CD1c-positive myeloid dendritic cell (primary cell): ENCODE measurements around the gene ACE.
"Not testable (repeated sequence)": the region's sequence is repeated elsewhere in the genome, so short reads cannot be mapped to it uniquely, and the experiment has no call there.

ENCODE experiments used
- DNase-seq: peaks from one replicate; pipeline ENCODE4 v3.0.0-alpha.2; 2016; ENCODE audit errors: extremely low spot score

Gene ACE

DNA sequence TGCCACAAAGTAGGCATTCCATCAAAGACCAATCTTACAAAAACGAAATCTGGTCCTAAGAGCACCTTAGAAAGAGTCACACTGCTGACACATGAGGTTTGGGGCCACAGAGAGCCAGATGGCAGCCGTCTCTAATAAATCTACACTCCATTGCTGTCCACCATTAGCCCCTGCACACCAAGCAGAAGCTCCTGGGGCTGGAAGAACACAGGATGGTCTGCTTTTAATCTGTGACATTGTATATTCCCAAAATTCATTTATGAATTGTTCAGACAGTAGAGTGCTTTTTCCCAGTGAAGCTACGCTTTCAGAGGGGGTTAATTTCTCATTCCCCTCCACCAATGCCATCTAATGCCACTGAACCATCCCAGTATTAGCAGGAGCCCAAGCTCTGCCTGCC is 32.4 kb upstream of the ACE start:
- DNase-seq = no peak

DNA sequence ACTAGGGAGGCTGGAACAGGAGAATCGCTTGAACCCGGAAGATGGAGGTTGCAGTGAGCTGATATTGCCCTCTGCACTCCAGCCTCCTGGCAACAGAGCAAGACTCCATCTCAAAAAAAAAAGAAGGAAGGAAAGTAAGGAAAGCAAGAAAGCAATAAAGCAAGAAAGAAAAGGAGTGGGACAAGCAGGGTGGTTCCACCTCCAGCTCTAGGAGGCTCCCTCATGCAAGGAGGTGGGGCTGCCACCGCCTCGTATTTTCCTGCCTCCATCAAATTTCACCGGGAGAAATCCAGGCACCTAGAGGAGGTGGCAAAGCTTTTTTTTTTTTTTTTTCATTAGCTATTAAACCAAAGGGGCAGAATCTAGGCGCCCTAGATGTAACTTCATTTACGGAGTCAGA is 31.8 kb upstream of the ACE start:
- DNase-seq = no peak

DNA sequence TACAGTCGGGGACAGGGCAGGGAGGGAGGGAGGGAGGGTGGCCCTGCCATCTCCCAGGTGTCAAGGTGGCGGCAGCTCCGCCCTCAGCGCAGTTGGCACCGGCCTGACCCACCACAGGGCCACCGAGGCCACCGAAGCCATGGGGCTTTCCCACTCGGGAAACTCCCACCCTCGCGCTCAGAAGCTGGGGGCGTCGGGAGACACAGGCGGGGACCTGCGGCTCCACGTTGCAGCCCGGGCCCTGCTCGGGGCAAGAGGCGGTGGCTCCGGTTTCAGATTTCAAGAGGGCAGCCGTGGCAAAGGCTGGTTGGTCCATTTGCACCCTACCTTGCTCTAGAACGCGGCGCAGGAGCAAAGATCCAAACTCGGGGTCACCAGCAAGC is 31.3 kb upstream of the ACE start:
- DNase-seq = peak; percentile 54

DNA sequence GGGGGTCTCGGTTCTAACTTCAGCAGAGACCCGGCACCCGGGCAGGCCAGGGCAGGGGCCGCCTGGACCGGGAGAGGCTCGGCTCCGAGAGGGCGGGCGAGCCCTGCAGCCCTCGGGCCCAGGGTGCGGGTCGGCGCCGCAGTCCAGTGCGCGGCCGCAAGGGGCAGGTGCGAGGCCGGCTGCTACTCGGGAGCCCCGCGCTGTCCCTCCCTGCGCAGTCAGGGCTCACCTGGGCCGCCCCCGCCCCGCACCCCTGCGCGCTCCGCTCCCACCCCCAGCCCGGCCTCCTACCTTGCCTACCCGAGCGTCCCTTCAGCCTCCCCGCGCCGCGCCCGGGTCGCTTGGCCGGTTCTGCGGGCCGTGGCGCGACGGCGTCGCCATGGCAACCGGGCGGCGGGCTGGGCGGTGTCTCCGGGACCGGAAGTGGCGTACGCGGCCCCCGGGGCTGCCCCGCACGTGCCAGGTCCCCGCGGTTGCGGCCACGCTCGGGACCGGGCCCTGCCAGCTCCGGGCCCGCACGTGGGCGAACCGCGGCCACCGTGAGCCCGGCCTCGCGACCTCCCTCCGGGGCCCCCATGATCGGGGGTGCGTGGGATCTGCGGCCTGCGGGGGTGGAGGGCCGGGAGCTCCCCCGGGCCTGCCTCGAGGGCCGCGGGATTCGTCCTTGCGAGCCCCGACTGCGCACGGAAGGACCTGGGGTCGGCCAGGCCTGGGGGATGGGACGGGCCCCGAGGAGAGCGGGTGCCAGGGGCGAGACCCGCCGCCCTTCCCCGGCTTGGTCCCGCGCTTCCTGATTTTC is 30.7 kb upstream of the ACE start, which contains the start of gene CYB561:
Gene CYB561 (minus strand): TSS at position 353 of the 799 bp plus-strand sequence. CDS start 8,759 bp downstream, outside the sequence.
- peak; percentile 84 for DNase-seq

DNA sequence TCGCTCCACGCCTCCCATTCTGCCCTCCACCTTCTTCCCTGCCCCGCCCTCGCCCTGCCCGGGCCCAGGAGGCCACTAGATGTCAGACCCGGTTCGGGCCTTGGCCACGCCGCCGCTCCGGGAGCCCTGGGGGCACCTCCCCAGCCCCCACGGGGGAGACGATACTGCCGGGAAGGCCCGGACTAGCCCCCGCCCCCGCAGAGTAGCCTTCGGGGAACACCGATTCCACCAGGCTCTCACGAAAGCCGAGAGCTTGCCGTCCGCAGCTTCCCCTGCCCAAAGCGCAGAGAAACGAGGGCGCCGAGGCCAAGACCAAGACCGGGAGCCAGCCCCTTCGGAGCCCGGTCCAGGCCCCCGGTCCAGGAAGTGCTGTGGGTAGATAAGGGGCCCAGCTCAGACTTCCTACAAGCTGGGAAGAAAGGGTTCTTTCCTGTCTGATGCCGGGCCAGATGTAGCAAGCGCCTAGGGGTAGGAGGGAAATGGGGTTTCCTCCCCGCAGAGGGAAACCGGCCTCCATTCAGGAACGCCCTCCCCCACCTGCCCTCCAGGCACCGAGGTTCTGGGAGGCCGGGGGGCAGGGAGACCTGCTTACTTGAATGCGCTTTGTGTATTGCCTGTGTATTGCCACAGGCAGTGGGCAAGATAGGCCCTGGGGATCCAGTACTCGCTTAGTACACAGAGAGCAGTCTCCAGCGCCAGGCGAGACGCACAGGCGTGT is 29.9 kb upstream of the ACE start:
- peak; percentile 81 for DNase-seq

DNA sequence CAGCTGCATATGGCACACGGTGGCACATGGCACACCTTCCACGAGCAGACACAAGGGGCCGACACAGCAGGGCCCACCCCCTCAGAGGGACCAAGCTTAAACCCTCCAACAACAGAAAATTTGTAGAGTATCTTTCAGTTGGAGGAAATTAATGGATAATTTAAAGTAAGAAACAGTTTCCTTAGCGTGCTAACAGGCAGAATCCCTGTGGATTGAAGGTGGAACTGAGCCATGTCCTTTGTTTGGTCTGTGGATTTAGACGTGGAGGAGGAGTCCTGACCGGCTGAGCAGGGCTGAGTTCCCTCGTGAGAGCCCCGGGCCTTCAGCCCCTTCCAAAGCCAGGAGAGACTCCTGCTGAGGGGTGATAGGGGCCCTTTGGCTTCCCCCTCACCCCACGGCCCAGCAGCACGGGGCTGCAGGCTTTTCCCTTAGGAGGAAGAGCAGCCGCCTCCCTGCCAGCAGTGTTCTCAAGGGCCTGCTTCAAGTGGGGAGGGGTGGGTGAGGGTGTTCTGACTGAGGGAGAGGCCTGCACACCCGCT is 29.3 kb upstream of the ACE start:
- DNase-seq = no peak

DNA sequence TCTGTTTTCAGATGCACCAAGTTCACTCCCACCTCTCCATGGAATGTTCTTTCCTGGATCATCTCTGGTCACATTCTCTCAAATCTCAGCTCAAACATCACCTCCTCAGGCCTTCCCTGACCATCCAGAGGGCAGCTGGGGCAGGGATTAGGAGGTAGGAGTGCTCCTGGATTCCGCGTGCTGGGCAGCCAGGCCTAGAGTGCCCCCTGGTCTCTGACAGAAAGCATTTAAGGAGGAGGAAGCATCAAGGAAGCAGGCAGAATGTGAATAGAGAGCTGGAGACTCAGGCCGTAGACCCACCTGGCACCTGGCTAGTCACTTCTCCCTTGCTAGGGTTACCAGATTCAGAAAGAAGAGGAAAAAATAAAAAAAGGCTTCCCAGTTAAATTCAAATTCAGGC is 28.2 kb upstream of the ACE start:
- DNase-seq = no peak

DNA sequence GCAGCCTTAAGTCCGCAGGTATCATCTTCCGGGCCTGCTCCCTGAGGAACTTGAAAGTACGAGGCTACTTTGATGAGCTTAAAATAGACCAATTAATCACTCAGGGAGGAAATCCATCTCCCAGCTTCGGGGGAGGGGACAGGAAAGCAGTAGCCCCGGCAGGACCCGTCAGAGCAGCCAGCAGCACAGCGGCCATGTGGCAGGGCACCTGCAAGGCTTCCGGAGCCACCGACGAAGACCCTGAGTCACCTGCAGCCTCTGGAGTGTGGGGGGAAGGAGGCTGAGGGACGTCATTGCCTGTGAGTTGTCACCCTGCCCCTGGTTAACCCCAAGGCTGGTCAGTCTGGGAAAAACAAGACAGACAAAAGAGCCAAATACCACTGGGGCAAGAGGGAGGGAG is 26.3 kb upstream of the ACE start:
- DNase-seq = no peak

DNA sequence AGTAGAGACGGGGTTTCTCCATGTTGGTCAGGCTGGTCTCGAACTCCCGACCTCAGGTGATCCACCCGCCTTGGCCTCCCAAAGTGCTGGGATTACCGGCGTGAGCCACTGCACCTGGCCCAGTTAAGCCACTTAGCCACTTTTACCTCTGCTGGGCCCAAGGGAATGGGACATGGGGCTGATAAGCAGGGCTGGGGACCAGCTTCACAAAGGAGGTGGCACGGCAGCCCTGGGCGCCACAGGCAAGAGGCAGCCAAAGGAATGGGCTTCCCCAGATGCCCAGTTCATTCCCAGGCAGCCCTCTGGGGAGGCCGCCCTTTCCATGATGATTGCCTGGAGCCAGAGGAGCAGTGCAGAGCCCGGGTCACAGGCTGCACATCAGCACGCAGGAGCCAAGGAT is 25.7 kb upstream of the ACE start:
- DNase-seq = no peak

DNA sequence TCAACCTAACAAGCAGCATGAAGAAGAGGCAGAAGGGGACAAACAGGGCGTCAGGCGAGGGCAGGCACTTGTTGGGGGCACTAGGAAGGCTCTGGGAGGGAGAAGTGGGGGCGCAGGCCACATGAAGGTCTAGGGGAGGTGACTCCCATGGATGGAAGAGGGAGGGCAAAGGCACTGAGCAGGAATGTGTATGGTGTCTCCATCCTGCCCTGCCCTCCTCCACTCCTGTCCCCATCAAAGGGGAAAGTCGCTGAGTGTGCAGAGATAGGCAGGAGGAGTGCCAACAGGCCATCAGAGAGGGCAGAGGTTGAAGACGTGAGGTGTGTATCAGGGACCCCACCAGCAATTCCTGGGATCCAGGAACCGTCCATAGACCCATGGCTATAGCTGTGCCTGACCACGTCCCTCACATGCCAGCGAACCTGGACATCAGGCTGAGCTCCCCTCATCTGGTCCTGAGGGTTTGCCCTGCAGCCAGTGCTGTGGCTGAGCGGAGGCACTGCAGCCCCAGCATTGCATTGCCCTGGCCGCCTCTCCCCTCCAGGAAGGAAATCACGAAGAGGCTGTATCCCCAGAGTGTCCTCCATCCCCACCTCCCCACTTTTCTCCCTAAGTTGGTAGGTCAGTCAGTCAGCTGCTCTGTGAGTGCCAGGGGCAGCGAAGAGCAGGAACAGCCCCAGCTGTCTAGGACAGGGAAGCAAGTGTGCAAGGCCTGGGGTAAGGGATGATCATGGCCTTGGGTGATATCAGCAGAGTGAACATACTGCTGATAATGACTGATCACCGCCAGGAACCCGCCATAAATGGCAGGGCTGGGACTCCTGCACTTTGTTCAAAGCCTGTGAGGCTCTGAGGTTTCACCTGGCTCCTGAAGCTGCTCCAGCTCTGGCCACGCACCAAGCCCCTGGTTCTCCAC is 24.6 kb upstream of the ACE start:
- DNase-seq = no peak

DNA sequence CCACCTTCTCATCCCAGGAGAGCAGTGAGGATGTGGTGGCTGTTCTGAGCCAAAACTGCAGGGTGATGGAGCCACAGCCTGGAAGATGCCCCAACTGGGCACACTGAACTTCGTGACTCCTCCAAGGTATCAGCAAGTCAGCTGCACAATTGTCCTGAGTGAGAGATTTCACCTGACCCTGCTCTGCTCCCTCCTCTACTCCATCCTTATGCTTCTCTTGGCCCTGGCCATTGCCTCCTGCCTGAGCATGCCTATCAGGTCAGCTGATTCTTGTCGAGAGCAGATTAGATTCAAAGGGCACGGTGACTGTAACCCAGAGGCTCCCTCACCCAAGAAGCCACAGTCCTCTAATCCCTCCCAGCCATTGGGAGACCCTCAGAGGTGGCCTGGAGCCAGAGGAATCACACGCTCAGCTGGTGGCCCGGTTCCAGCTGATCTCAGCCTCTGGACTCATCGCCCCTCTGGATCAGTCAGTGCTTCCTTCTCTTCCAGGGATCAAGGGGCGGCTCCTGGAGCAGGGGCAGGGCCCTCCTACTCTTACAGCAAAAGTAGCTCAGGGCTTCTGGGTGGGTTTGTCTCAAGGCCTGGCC is 23.8 kb upstream of the ACE start:
- no peak for DNase-seq

DNA sequence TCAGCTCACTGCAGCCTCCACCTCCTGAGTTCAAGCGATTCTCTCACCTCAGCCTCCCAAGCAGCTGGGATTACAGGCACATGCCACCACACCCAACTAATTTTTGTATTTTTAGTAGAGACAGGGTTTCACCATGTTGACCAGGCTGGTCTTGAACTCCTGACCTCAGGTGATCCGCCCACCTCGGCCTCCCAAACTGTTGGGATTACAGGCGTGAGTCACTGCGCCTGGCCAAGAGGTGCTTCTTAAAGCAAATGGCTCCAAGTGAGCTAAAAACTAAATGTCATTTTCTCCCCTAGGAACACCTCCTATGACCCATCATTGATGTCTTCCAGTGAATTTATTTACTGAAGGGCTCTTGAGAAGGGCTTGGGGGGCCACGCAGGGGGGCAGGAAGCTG is 22.5 kb upstream of the ACE start:
- DNase-seq = not testable (repeated sequence)

DNA sequence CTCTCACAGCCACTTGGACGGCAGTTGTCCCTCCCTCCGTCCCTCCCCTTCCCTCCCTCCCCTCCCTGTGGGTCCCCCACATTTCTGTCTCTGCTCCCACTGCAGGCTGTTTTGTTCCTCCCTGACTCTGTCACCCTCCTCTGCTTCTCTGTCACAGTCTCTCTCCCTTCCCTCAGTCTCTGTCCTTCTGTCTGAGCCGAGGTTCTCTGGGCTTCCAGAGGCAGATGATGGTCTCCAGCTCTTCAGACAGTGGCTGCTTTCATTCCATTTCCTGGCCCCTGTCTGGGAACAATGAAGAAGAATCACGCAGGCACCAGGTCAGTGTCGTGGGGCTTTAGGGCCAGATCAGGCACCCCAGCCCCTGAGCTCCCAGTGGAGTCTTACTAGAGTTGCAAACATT is 21.9 kb upstream of the ACE start:
- DNase-seq = no peak

DNA sequence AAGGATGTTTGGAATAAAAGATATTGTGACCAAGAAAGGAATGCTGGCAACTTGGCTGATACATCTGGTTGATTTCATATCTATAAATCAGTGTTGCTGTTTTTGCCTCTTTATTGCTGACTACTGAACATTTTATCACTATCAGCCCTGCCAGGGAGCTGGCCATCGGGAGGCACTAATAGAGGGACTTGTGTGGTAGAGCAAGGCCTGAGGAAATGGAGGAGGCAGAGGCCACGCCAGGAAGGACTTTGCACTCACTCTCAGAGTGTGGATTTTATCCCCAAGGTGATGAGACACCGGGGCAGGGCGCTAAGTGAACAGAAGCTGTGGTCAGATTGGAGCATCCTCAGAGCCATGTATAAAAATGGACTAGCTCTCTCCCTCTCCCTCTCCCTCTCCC is 21.4 kb upstream of the ACE start:
- DNase-seq = no peak

DNA sequence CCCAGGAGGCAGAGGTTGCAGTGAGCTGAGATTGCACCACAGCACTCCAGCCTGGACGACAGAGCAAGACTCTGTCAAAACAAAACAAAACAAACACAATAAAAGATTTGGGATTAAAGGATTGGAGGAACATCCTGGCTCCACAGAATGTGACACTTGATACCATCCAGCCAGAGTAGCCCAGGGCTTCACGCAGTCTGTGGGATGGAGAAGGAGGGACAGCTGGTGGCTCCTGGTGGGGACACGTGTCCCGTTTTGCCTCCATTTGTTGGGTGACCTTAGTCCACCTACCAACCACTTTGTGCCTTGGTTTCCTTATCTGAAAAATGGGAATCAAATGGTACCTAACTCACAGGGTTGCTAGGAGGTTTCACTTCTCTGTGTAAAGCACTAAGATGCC is 18.4 kb upstream of the ACE start:
- DNase-seq = no peak

DNA sequence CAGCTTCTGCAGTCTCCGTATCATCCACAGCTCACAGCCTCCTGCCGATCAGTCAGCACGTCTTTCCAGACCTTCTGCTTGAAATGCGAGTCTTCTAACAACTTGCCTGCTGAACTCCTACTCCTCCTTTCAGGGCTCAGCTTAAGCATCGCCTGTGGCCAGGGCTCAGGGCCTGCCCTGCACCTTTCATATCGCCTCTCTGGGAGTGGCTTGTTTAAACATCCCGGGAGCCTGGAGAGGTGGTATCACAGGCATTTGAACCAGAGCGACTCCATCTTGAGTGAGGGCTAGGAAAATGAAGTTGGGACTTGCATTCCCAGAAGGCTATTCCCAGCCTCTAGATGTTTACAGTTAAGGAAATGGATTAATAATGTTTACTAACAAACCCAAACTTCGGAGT is 16.8 kb upstream of the ACE start:
- DNase-seq = no peak

DNA sequence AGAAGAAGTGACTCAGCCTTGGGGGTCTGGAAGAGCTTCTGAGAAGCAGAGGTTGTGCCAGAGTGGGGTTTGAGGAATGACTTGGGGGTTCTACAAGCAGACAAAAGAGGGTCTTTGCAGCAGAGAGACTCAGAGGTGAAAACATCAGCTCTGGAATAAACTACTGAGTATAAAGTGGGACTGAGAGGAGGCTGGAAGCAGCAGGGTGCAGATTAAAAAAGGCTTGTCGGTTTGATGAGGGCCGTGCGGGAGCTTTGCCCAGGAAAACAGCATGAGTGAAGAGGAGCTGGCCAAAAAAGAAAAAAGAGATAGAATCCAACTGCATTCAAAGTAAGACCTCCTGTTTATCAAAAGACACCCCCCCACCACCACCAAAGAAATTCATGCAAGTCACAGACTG is 13.1 kb upstream of the ACE start:
- no peak for DNase-seq

DNA sequence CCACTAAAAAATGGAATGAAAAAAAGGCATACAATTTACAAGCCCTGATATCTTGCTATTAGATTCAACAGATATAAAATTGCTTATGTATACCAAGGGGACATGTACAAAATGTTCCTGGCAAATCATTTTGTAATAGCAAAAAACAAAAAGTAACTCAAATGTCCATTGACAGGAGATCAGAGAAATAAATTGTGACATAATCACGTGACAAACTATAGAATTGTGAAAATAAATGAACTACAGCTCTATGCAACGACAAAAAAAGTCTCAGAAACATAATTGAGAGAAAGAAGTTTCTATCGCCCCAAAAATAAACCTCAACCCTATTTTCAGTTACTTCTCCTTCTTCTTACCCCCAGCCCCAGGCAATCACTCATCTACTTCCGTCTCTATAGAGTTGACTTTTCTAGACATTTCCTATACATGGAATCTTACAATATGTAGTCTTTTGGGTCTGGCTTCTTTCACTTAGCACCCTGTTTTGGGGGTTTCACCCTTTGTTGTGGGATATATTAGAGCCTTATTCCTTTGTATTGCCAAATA is 12.1 kb upstream of the ACE start:
- DNase-seq = peak; percentile 22

DNA sequence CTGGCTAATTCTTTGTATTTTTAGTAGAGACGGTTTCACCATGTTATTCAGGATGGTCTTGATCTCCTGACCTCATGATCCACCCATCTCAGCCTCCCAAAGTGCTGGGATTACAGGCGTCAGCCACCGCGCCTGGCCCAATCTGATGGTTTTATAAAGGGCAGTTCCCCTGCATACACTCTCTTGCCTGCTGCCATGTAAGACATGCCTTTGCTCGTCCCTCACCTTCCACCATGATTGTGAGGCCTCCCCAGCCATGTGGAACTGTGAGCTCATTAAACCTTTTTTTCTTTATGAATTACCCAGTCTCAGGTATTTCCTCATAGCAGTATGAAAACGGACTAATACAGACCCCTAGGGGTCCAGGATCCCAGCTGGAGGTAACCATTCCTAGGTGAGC is 8.8 kb upstream of the ACE start:
- not testable (repeated sequence) for DNase-seq

DNA sequence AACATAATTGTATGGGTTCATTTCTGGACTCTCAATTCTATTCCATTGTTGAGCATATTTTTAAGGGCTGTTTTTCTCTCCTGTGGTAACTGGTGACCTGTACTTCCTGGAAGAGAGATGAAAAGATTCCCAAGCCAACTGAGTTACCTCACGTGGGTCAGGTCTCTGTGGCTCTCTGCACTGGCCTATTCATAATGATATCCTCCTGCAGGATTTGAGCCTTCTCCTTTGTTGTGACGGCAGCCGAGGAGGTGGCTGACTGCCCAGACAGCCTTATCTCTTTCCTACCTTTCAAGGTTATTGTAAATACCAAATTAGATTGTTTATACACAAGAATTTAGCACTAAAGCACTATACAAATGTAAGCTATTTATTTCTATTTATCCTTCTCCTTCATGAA is 2.7 kb upstream of the ACE start:
- DNase-seq = no peak
